Neural progenitor cell (in vitro differentiated cells): ENCODE measurements around the gene IMPDH1.
A peak's percentile ranks its signal among the peaks of the same experiment; 100 is the strongest.

Experiments
- CTCF ChIP-seq: fragments of 200-600 bp; sonication (generic); IDR thresholded peaks from 2 replicates; pipeline ENCODE4 v1.5.1; 2017; ENCODE audit warnings: antibody characterized with exemption, mild to moderate bottlenecking
- EZH2 ChIP-seq: fragments of 200-600 bp; sonication (generic); IDR thresholded peaks from 2 replicates; pipeline ENCODE4 v1.6.1; 2017; ENCODE audit warnings: antibody characterized with exemption, mild to moderate bottlenecking, moderate library complexity

DNA sequence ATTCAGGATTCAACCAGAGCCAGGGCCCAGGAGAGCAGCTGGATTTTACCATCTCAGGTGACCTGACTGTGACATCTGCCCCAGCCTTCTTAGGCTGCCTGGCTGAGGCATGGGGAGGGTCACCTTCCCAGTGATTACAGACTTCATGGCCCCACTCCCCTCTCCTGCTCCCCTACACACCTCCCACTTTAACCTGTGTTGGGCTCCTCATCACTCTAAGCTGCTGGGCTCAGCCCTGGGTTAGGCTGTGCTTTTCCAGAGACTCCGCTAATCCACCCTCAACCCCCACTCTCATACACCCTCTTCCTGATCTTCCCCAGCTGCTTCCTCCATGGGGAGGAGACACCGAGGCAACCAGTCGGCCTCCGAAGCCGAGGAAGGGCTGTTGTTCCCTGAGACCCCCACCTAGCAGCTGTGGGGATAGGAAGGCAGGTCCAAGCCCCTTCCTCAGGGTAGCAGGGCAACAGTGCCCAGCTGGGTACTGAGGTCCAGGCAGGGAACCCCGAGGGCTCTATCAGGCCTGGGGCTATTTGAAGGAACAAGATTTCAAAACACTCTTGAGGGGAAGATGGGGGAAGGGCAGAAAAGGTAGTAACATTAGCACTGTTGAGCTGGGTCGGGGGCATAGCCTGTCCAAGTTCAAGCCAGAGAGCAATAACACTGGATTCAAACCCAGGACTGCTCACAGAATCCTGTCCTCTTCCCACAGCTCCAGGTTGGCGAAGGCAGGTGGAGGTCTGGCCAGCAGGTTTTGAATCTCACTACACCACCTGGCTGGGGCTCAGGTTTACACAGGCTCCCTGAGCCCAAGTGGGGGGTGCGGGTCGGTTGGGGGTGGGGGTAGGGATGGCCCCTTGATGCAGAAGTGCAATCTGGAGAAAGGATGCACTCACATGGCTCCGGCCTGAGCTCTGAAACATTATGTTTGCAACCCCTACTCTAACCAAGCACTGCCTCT lies 1.8 kb downstream of the IMPDH1 start:
- TF ChIP-seq CTCF = no peak
- TF ChIP-seq EZH2 = peak; percentile 0
